Osteoblast (primary cell): Measurements from ENCODE around the gene ACSL6. TPM values are rescaled to one million over a fixed set of nuclear protein-coding genes. Genes with fewer than 3 reads are reported as not detected.

Source experiments
- DNase-seq: peaks from one replicate; pipeline ENCODE4 v3.0.0; 2011; ENCODE audit warnings: low spot score, mixed read lengths; ENCODE audit not compliant: insufficient read length; ENCODE audit errors: missing footprints
- H2AFZ ChIP-seq: 2 replicates; pipeline ENCODE4 v1.6.0; 2011; ENCODE audit warnings: mild to moderate bottlenecking, low read length
- H3K27ac ChIP-seq: 2 replicates; pipeline ENCODE4 v1.5.1; 2011; ENCODE audit warnings: mild to moderate bottlenecking, low read depth, low read length, moderate library complexity
- H3K27me3 ChIP-seq: 2 replicates; pipeline ENCODE4 v1.6.0; 2012; ENCODE audit warnings: mild to moderate bottlenecking, control low read depth, inconsistent platforms, low read length, moderate library complexity; ENCODE audit not compliant: insufficient read depth
- H3K36me3 ChIP-seq: 2 replicates; pipeline ENCODE4 v1.5.1; 2011; ENCODE audit warnings: mild to moderate bottlenecking, low read length, control low read depth, moderate library complexity; ENCODE audit not compliant: insufficient read depth
- H3K4me1 ChIP-seq: 2 replicates; pipeline ENCODE4 v1.5.1; 2011; ENCODE audit warnings: mild to moderate bottlenecking, low read length, control low read depth, moderate library complexity; ENCODE audit not compliant: insufficient read depth
- H3K4me2 ChIP-seq: 2 replicates; pipeline ENCODE4 v1.6.0; 2011; ENCODE audit warnings: mild to moderate bottlenecking, low read length; ENCODE audit not compliant: insufficient read depth
- H3K4me3 ChIP-seq: fragments of 200-600 bp; sonication (generic); 3 replicates; pipeline ENCODE4 v1.5.1; 2012; ENCODE audit warnings: mild to moderate bottlenecking, low read length, inconsistent platforms; ENCODE audit not compliant: insufficient read depth
- H3K79me2 ChIP-seq: 2 replicates; pipeline ENCODE4 v1.6.0; 2012; ENCODE audit warnings: mild to moderate bottlenecking, low read length, control low read depth, inconsistent platforms; ENCODE audit not compliant: insufficient read depth
- H3K9me3 ChIP-seq: 2 replicates; pipeline ENCODE4 v1.5.1; 2011; ENCODE audit warnings: low read depth, low read length, control low read depth
- H4K20me1 ChIP-seq: 2 replicates; pipeline ENCODE4 v1.6.0; 2012; ENCODE audit warnings: mild to moderate bottlenecking, low read length, control low read depth; ENCODE audit not compliant: insufficient read depth
- total RNA-seq: library from RNA; depleted of rRNA; stranded (reverse); fragments of >200 nt; gene quantifications from 2 replicates; pipeline ENCODE4 v1.2.3, GENCODE V29; 2012
- TF ChIP-seq, protein P1 (sequence below): IDR thresholded peaks from 2 replicates; pipeline ENCODE4 v1.5.1; 2011; ENCODE audit warnings: mild to moderate bottlenecking, low read depth, low read length, moderate library complexity; ENCODE audit errors: extremely low read depth

The ACSL6 gene
- total RNA-seq, 1 donor, result not detected

- Histone ChIP-seq H3K4me3 (no peak overlapping the region), H3K4me2 (no peak overlapping the region), H4K20me1 (peaks cover 7% of the 10 kb centered on the region), H3K36me3 (no peaks in the 10 kb centered on the region), H3K27ac (no peak overlapping the region), H3K27me3 (peaks cover 23% of the 10 kb centered on the region), H2AFZ (no peak overlapping the region), H3K9me3 (no peaks in the 10 kb centered on the region), H3K79me2 (no peaks in the 10 kb centered on the region), H3K4me1 (peaks cover 2% of the 10 kb centered on the region)
- no peak for DNase-seq
- TF ChIP-seq, protein P1, sequence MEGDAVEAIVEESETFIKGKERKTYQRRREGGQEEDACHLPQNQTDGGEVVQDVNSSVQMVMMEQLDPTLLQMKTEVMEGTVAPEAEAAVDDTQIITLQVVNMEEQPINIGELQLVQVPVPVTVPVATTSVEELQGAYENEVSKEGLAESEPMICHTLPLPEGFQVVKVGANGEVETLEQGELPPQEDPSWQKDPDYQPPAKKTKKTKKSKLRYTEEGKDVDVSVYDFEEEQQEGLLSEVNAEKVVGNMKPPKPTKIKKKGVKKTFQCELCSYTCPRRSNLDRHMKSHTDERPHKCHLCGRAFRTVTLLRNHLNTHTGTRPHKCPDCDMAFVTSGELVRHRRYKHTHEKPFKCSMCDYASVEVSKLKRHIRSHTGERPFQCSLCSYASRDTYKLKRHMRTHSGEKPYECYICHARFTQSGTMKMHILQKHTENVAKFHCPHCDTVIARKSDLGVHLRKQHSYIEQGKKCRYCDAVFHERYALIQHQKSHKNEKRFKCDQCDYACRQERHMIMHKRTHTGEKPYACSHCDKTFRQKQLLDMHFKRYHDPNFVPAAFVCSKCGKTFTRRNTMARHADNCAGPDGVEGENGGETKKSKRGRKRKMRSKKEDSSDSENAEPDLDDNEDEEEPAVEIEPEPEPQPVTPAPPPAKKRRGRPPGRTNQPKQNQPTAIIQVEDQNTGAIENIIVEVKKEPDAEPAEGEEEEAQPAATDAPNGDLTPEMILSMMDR, result no peak
Measured at GRCh38 chr5:132006331-132007120, 4.9 kb downstream of the ACSL6 start.

DNA sequence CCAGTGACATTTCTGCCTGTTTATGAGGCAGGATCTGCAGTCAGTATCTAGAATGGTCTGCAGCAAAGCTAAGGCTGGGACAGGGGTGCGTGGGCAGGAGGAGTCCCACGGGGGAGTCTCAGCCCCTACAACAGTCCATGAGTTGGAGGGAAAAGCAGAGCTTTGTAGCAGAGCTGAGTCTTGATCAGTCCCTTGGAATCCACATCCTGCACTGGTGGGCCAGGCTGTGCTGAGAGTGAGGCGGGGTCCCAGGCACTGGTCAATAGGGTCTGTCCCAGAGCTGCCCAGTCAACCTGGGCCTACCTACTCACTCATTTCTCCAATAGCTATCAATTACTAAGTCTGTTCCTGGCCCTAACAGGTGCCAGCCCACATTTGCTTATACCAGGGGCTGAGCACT is 5.9 kb downstream of the ACSL6 start:
- Histone ChIP-seq H3K4me2 (no peak overlapping the region), H3K4me3 (no peak overlapping the region), H3K27ac (no peak overlapping the region), H2AFZ (no peak overlapping the region), H4K20me1 (peaks cover 7% of the 10 kb centered on the region), H3K27me3 (peaks cover 18% of the 10 kb centered on the region), H3K4me1 (peaks cover 2% of the 10 kb centered on the region), H3K79me2 (no peaks in the 10 kb centered on the region), H3K9me3 (no peaks in the 10 kb centered on the region), H3K36me3 (no peaks in the 10 kb centered on the region)
- TF ChIP-seq, protein P1, result no peak
- peak; percentile 10 for DNase-seq

DNA sequence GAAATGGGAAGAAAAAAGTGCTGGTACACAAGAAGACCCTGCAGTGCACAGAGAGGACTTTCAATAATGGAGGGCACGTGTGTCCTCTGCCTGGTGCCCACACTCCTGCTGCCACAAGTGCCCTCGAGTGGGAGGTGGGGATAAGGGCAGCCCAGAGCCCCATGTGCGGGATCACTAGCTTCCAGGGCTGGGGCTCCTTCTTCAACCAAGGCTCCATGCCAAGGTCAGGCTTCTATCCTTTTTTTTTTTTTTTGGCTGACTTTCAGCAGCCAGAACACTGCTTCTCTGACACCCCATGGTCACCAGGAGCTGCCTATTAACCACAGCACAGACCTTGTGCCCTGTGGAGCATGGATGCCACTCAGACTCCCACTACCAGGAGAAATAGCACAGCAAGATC is 7.5 kb downstream of the ACSL6 start:
- Histone ChIP-seq H3K27me3 (peaks cover 3% of the 10 kb centered on the region), H3K4me2 (no peak overlapping the region), H3K27ac (no peak overlapping the region), H3K9me3 (no peaks in the 10 kb centered on the region), H3K36me3 (no peaks in the 10 kb centered on the region), H2AFZ (no peak overlapping the region), H3K4me3 (no peak overlapping the region), H4K20me1 (no peaks in the 10 kb centered on the region), H3K4me1 (peaks cover 2% of the 10 kb centered on the region), H3K79me2 (no peaks in the 10 kb centered on the region)
- TF ChIP-seq, protein P1, result no peak
- peak; percentile 13 for DNase-seq

- Histone ChIP-seq H3K27me3 (peaks cover 6% of the 10 kb centered on the region), H3K36me3 (no peaks in the 10 kb centered on the region), H4K20me1 (no peaks in the 10 kb centered on the region), H3K4me3 (no peak overlapping the region), H3K4me2 (no peak overlapping the region), H3K27ac (no peak overlapping the region), H3K9me3 (no peaks in the 10 kb centered on the region), H2AFZ (peak overlapping the region; percentile 51), H3K79me2 (no peaks in the 10 kb centered on the region), H3K4me1 (peaks cover 2% of the 10 kb centered on the region)
- DNase-seq, result peak; percentile 82
- TF ChIP-seq, protein P1, result peak; percentile 27
Measured at GRCh38 chr5:132003170-132003744, 8.2 kb downstream of the ACSL6 start.
